Left lung (tissue), 10 donors: ENCODE data around the gene NUDT11. TPM values are rescaled to one million over a fixed set of nuclear protein-coding genes. Genes with fewer than 3 reads are reported as not detected.
"Not testable (repeated sequence)": the region's sequence is repeated elsewhere in the genome, so short reads cannot be mapped to it uniquely, and the experiment has no call there.

Experiments
- ATAC-seq: fragments of 200-7000 bp; cut with Tn5 transposase; one replicate; pipeline ENCODE4 v1.9.1; 2020; ENCODE audit warnings: moderate library complexity
- DNase-seq, 4 donors: peaks; one replicate each; pipeline ENCODE4 v3.0.0-alpha.2; 2013 to 2020
- H3K27ac ChIP-seq, 2 donors: fragments of 200-600 bp; sonication (generic) in 1 of 2; one replicate each; pipeline versions ENCODE4 v1.5.0 to v1.8.0; 2020 to 2021
- H3K27me3 ChIP-seq, 2 donors: fragments of 200-600 bp; sonication (generic) in 1 of 2; one replicate each; pipeline versions ENCODE4 v1.5.0 to v1.8.0; 2020 to 2021
- H3K36me3 ChIP-seq, 2 donors: fragments of 200-600 bp; sonication (generic) in 1 of 2; one replicate each; pipeline versions ENCODE4 v1.5.0 to v1.8.0; 2020 to 2021
- H3K4me1 ChIP-seq, 2 donors: fragments of 200-600 bp; one replicate each; pipeline ENCODE4 v1.8.0; 2021
- H3K4me3 ChIP-seq, 2 donors: fragments of 200-600 bp; sonication (generic) in 1 of 2; one replicate each; pipeline versions ENCODE4 v1.5.0 to v1.8.0; 2020 to 2021; ENCODE audit warnings: mild to moderate bottlenecking in 1 of 2
- H3K9me3 ChIP-seq, 2 donors: fragments of 200-600 bp; sonication (generic) in 1 of 2; one replicate each; pipeline versions ENCODE4 v1.5.0 to v1.8.0; 2020 to 2021
- intact Hi-C, 2 donors: fragments of 100-400 bp; cut with DNase I; formaldehyde crosslinking; loops; one replicate each; pipeline versions ENCODE4 v1.11.2 to v1.14.2; 2022
- polyA plus RNA-seq, 6 donors: library from polyadenylated mRNA; unstranded; fragments of 120-200 nt; gene quantifications; one replicate each; pipeline ENCODE4 v1.2.1, GENCODE V29; 2013; ENCODE audit not compliant: insufficient read length in 6 of 6
- total RNA-seq, 2 donors: library from RNA; stranded (reverse); fragmentation: NEBNext Ultra II Directional; extraction: Animal tissue kit (Norgen Biotek cat#: 25700); gene quantifications; one replicate each; pipeline ENCODE4 v1.2.1, GENCODE V29; 2021
- TF ChIP-seq, protein P1 (sequence below), 2 donors: fragments of 200-600 bp; sonication (generic) in 1 of 2; IDR thresholded peaks; one replicate each; pipeline versions ENCODE4 v1.5.0 to v1.8.0; 2021; ENCODE audit warnings: antibody characterized with exemption in 2 of 2
- donor health status: DM: no; HTN: yes; CAD: no.
- donor health status: DM: no; HTN: no; CAD: no.

NUDT11 gene
- total and polyA plus RNA-seq, 8 donors, result 0.58 to 9.7 (median 8.2) TPM

GRCh38 chrX:51494409-51494808, 2.0 kb downstream of the NUDT11 start:
- TF ChIP-seq, protein P1, sequence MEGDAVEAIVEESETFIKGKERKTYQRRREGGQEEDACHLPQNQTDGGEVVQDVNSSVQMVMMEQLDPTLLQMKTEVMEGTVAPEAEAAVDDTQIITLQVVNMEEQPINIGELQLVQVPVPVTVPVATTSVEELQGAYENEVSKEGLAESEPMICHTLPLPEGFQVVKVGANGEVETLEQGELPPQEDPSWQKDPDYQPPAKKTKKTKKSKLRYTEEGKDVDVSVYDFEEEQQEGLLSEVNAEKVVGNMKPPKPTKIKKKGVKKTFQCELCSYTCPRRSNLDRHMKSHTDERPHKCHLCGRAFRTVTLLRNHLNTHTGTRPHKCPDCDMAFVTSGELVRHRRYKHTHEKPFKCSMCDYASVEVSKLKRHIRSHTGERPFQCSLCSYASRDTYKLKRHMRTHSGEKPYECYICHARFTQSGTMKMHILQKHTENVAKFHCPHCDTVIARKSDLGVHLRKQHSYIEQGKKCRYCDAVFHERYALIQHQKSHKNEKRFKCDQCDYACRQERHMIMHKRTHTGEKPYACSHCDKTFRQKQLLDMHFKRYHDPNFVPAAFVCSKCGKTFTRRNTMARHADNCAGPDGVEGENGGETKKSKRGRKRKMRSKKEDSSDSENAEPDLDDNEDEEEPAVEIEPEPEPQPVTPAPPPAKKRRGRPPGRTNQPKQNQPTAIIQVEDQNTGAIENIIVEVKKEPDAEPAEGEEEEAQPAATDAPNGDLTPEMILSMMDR (IDR thresholded peaks at IDR 0.05), result no peak
- Histone ChIP-seq H3K27me3 (peaks cover 28 to 52% of the 10 kb centered on the region in 2 donors), H3K36me3 (no peaks in the 10 kb centered on the region), H3K9me3 (no peaks in the 10 kb centered on the region), H3K27ac (no peak overlapping the region), H3K4me1 (no peaks in the 10 kb centered on the region), H3K4me3 (no peak overlapping the region)
- no peak for ATAC-seq
- DNase-seq, result no peak
- intact Hi-C loops, result no loop called here

GRCh38 chrX:51487960-51488267, 8.5 kb downstream of the NUDT11 start:
- Histone ChIP-seq H3K4me1 (no peaks in the 10 kb centered on the region), H3K27me3 (peaks cover 7% of the 10 kb centered on the region in 2 donors), H3K9me3 (no peaks in the 10 kb centered on the region), H3K4me3 (no peak overlapping the region), H3K27ac (no peak overlapping the region), H3K36me3 (no peaks in the 10 kb centered on the region)
- ATAC-seq (no peak), DNase-seq (no peak)
- intact Hi-C loops, result no loop called here
- TF ChIP-seq, protein P1 (IDR thresholded peaks at IDR 0.05), result no peak

DNA sequence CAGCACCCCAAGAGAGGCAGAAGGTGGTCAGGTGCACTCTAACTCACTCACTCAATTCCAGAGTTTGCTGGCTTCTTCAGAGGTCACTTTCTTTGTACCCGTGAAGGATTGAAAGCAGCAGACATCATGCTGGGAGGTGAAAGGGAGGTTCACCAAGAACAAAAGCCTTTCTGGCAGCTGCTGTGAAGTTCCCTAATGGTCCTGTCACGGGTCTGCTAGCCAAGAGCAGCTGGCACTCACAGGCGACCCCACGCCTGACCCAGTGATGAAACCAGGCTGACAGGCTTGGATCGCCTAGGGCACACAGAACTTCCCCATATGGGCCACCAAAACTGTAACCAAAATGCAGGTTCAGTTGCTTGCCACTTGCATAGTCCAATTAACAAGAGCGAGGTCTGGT, 11.8 kb downstream of the NUDT11 start:
- no peaks in the 10 kb centered on the region for H3K36me3 ChIP-seq
- H3K9me3 ChIP-seq, result no peaks in the 10 kb centered on the region
- TF ChIP-seq, protein P1 (IDR thresholded peaks at IDR 0.05), result no peak
- H3K4me3 ChIP-seq, result no peak overlapping the region
- no peak for ATAC-seq
- no peak overlapping the region for H3K27ac ChIP-seq
- no peak for DNase-seq
- no peaks in the 10 kb centered on the region for H3K4me1 ChIP-seq
- peaks cover 0 to 3% of the 10 kb centered on the region in 2 donors for H3K27me3 ChIP-seq
- intact Hi-C loops, result no loop called here

GRCh38 chrX:51482411-51482810, 14.0 kb downstream of the NUDT11 start:
- H3K4me1 ChIP-seq, H3K36me3 ChIP-seq, H3K27ac ChIP-seq, intact Hi-C loops, H3K9me3 ChIP-seq, ATAC-seq, DNase-seq, H3K4me3 ChIP-seq, H3K27me3 ChIP-seq: not testable (repeated sequence)

GRCh38 chrX:51476930-51477329, 19.5 kb downstream of the NUDT11 start:
- no peaks in the 10 kb centered on the region for H3K36me3 ChIP-seq
- TF ChIP-seq, protein P1 (IDR thresholded peaks at IDR 0.05), result no peak
- intact Hi-C loops, result no loop called here
- no peaks in the 10 kb centered on the region for H3K9me3 ChIP-seq
- no peaks in the 10 kb centered on the region for H3K27me3 ChIP-seq
- no peaks in the 10 kb centered on the region for H3K4me1 ChIP-seq
- H3K4me3 ChIP-seq, result no peak overlapping the region
- no peak overlapping the region for H3K27ac ChIP-seq
- ATAC-seq (no peak), DNase-seq (no peak)

- Histone ChIP-seq H3K36me3 (no peaks in the 10 kb centered on the region), H3K27me3 (no peaks in the 10 kb centered on the region), H3K4me1 (no peaks in the 10 kb centered on the region), H3K9me3 (no peaks in the 10 kb centered on the region), H3K27ac (no peak overlapping the region), H3K4me3 (no peak overlapping the region)
- ATAC-seq (no peak), DNase-seq (no peak)
- TF ChIP-seq, protein P1 (IDR thresholded peaks at IDR 0.05), result no peak
- intact Hi-C loops, result no loop called here
Observed at GRCh38 chrX:51463322-51463721, 33.1 kb downstream of the NUDT11 start.
